Effector memory CD8-positive, alpha-beta T cell (primary cell): ENCODE data around the gene FUOM.
"Not testable (repeated sequence)": the region's sequence is repeated elsewhere in the genome, so short reads cannot be mapped to it uniquely, and the experiment has no call there.

Experiments
- ATAC-seq: fragments of 150-1000 bp; cut with Tn5 transposase; replicated peaks from 2 replicates; pipeline ENCODE4 v1.10.0; 2021; ENCODE audit warnings: mild to moderate bottlenecking, moderate library complexity
- DNase-seq, 3 experiments: peaks; one replicate each; pipeline ENCODE4 v3.0.0; 2021
- H3K27ac Mint-ChIP-seq, 2 donors: one replicate each; pipeline ENCODE4 v1.8.0; 2022; ENCODE audit warnings: mild to moderate bottlenecking in 2 of 2, mixed read lengths in 2 of 2, moderate library complexity in 2 of 2
- H3K27me3 Mint-ChIP-seq, 2 donors: one replicate each; pipeline ENCODE4 v1.8.0; 2022; ENCODE audit warnings: mixed read lengths in 2 of 2
- H3K36me3 Mint-ChIP-seq: one replicate; pipeline ENCODE4 v1.8.0; 2022; ENCODE audit warnings: mild to moderate bottlenecking, moderate library complexity, mixed read lengths; ENCODE audit not compliant: insufficient read depth
- H3K4me1 Mint-ChIP-seq, 2 donors: one replicate each; pipeline ENCODE4 v1.8.0; 2022; ENCODE audit warnings: low read depth in 2 of 2, mixed read lengths in 2 of 2
- H3K4me3 Mint-ChIP-seq, 2 donors: one replicate each; pipeline ENCODE4 v1.8.0; 2022; ENCODE audit warnings: mild to moderate bottlenecking in 2 of 2, mixed read lengths in 2 of 2, moderate library complexity in 2 of 2
- H3K9me3 Mint-ChIP-seq, 2 donors: one replicate each; pipeline ENCODE4 v1.8.0; 2022; ENCODE audit warnings: mixed read lengths in 2 of 2

Gene FUOM

GRCh38 chr10:133379801-133380666 is 22.2 kb upstream of the FUOM start:
- Mint-ChIP-seq H3K36me3 (peaks cover 9% of the 10 kb centered on the region), H3K9me3 (no peaks in the 10 kb centered on the region), H3K27me3 (no peaks in the 10 kb centered on the region), H3K4me3 (peak overlapping the region; percentile 71 to 72), H3K4me1 (peaks cover 7 to 8% of the 10 kb centered on the region in 2 donors), H3K27ac (no peak overlapping the region)
- ATAC-seq = no peak
- DNase-seq = no peak

GRCh38 chr10:133379152-133379800 is 21.5 kb upstream of the FUOM start, which contains the start of gene PAOX:
TSS of gene PAOX (plus strand) at chr10:133379262. CDS start at chr10:133379317, 55 bp downstream.
- Mint-ChIP-seq H3K36me3 (peaks cover 9% of the 10 kb centered on the region), H3K27me3 (no peaks in the 10 kb centered on the region), H3K4me3 (peak within 1 kb of the TSS; percentile 74 to 79), H3K9me3 (no peaks in the 10 kb centered on the region), H3K27ac (no peak within 1 kb of the TSS), H3K4me1 (peaks cover 7 to 8% of the 10 kb centered on the region in 2 donors)
- DNase-seq (peak; percentile 53 to 59 (median 55)), ATAC-seq (peak; percentile 69)

- DNase-seq (peak; percentile 36 to 62 (median 42)), ATAC-seq (peak; percentile 58)
- H3K4me3 Mint-ChIP-seq = peak overlapping the region; percentile 74 to 79
- H3K36me3 Mint-ChIP-seq = peaks cover 13% of the 10 kb centered on the region
- no peak overlapping the region for H3K27ac Mint-ChIP-seq
- H3K9me3 Mint-ChIP-seq = no peaks in the 10 kb centered on the region
- H3K27me3 Mint-ChIP-seq = no peaks in the 10 kb centered on the region
- H3K4me1 Mint-ChIP-seq = peaks cover 9 to 12% of the 10 kb centered on the region in 2 donors
Measured at GRCh38 chr10:133378251-133379096, 20.7 kb upstream of the FUOM start.

- Mint-ChIP-seq H3K27me3 (no peaks in the 10 kb centered on the region), H3K4me1 (peaks cover 11 to 12% of the 10 kb centered on the region in 2 donors), H3K9me3 (no peaks in the 10 kb centered on the region), H3K36me3 (peaks cover 16% of the 10 kb centered on the region), H3K27ac (no peak overlapping the region), H3K4me3 (peak overlapping the region; percentile 74 to 79)
- DNase-seq (no peak), ATAC-seq (no peak)
Measured at GRCh38 chr10:133377818-133378250, 20.0 kb upstream of the FUOM start.

GRCh38 chr10:133377025-133377817 is 19.4 kb upstream of the FUOM start:
- Mint-ChIP-seq H3K9me3 (no peaks in the 10 kb centered on the region), H3K4me1 (peaks cover 11 to 12% of the 10 kb centered on the region in 2 donors), H3K27me3 (no peaks in the 10 kb centered on the region), H3K4me3 (peak overlapping the region; percentile 68 to 79), H3K36me3 (peaks cover 16% of the 10 kb centered on the region), H3K27ac (no peak overlapping the region)
- no peak for ATAC-seq
- no peak for DNase-seq

- H3K27ac Mint-ChIP-seq, DNase-seq, H3K27me3 Mint-ChIP-seq, H3K9me3 Mint-ChIP-seq, ATAC-seq: not testable (repeated sequence)
- Mint-ChIP-seq H3K36me3 (peaks cover 16% of the 10 kb centered on the region), H3K4me1 (peaks cover 12 to 15% of the 10 kb centered on the region in 2 donors), H3K4me3 (peak overlapping the region; percentile 68 to 79)
Measured at GRCh38 chr10:133376183-133376582, 18.4 kb upstream of the FUOM start.

GRCh38 chr10:133375357-133376115 is 17.7 kb upstream of the FUOM start:
- no peak for DNase-seq
- no peaks in the 10 kb centered on the region for H3K9me3 Mint-ChIP-seq
- H3K27ac Mint-ChIP-seq = no peak overlapping the region
- peaks cover 18% of the 10 kb centered on the region for H3K36me3 Mint-ChIP-seq
- H3K4me1 Mint-ChIP-seq = peaks cover 11 to 15% of the 10 kb centered on the region in 2 donors
- ATAC-seq = no peak
- no peaks in the 10 kb centered on the region for H3K27me3 Mint-ChIP-seq
- no peak overlapping the region for H3K4me3 Mint-ChIP-seq

- Mint-ChIP-seq H3K27me3 (no peaks in the 10 kb centered on the region), H3K4me1 (peaks cover 4 to 10% of the 10 kb centered on the region in 2 donors), H3K4me3 (peak within 1 kb of the TSS; percentile 86), H3K9me3 (no peaks in the 10 kb centered on the region), H3K27ac (peak within 1 kb of the TSS; percentile 69 to 77), H3K36me3 (peaks cover 23% of the 10 kb centered on the region)
- DNase-seq (peak; percentile 90 to 94 (median 91)), ATAC-seq (peak; percentile 98)
Measured at GRCh38 chr10:133373174-133374090, 15.6 kb upstream of the FUOM start, which contains the start of gene ECHS1. TSS of gene ECHS1 (minus strand) at chr10:133373354. CDS start at chr10:133373333, 21 bp downstream.

- no peaks in the 10 kb centered on the region for H3K9me3 Mint-ChIP-seq
- H3K27ac Mint-ChIP-seq = no peak overlapping the region
- H3K36me3 Mint-ChIP-seq = peaks cover 24% of the 10 kb centered on the region
- DNase-seq (no peak), ATAC-seq (no peak)
- peak overlapping the region; percentile 86 for H3K4me3 Mint-ChIP-seq
- H3K27me3 Mint-ChIP-seq = no peaks in the 10 kb centered on the region
- peaks cover 4 to 8% of the 10 kb centered on the region in 2 donors for H3K4me1 Mint-ChIP-seq
Measured at GRCh38 chr10:133372507-133372906, 14.7 kb upstream of the FUOM start.

- peaks cover 25% of the 10 kb centered on the region for H3K36me3 Mint-ChIP-seq
- peaks cover 4 to 8% of the 10 kb centered on the region in 2 donors for H3K4me1 Mint-ChIP-seq
- no peak overlapping the region for H3K4me3 Mint-ChIP-seq
- H3K27me3 Mint-ChIP-seq = no peaks in the 10 kb centered on the region
- H3K9me3 Mint-ChIP-seq = no peaks in the 10 kb centered on the region
- DNase-seq = no peak
- no peak overlapping the region for H3K27ac Mint-ChIP-seq
- no peak for ATAC-seq
Measured at GRCh38 chr10:133370030-133370786, 12.4 kb upstream of the FUOM start.

- ATAC-seq = no peak
- no peaks in the 10 kb centered on the region for H3K9me3 Mint-ChIP-seq
- no peak overlapping the region for H3K4me3 Mint-ChIP-seq
- no peaks in the 10 kb centered on the region for H3K27me3 Mint-ChIP-seq
- H3K36me3 Mint-ChIP-seq = peaks cover 21% of the 10 kb centered on the region
- H3K4me1 Mint-ChIP-seq = peaks cover 0 to 6% of the 10 kb centered on the region in 2 donors
- no peak for DNase-seq
- H3K27ac Mint-ChIP-seq = no peak overlapping the region
Measured at GRCh38 chr10:133368153-133368552, 10.3 kb upstream of the FUOM start.
